ENCODE results near the gene DNAJC30. TPM values are rescaled to one million over a fixed set of nuclear protein-coding genes. Genes with fewer than 3 reads are reported as not detected.

DNAJC30 gene
- total RNA-seq, 1 experiment from 2014 or later: 6.8 TPM

GRCh38 chr7:73699370-73700068, 16.3 kb upstream of the DNAJC30 start (continued):
- TF ChIP-seq AFF4 (CRISPR knock-in tag; IDR thresholded peaks at IDR 0.05; ENCODE audit: borderline replicate concordance): no peak

DNA sequence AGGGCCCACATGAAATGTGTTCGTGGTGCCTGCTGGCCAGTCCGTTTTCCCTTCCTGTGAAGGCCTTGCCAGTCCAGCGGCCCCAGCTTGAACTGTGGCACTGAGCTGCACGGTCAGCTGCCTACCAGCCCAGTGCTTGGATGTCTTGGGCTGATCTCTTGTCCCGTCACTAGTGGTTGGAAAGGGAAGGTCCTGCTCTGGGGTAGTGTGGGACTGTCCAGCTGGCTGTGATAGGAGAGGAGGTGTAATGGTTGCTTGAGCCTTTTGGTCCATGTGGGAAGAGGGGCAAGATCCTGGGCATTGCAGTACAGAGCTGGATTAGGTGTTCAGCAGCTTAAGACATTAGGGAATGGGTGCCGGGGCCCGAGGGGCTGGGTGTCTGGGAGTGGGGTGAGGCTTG, 15.2 kb upstream of the DNAJC30 start:
- no peaks in the 10 kb centered on the region for H3K9me3 Mint-ChIP-seq
- POLR2A ChIA-PET: interaction anchor here (0.7 kb wide), 1 partner anchor 163 kb away, joined by 3 read pairs; no protein-coding TSS in a partner anchor
- CTCF ChIA-PET: interaction anchor here (8.0 kb wide), 1 partner anchor 92 kb away, joined by 61 read pairs; no protein-coding TSS in a partner anchor
- H3K4me1 Mint-ChIP-seq: peaks cover 10% of the 10 kb centered on the region
- no peaks in the 10 kb centered on the region for H3K27me3 Mint-ChIP-seq (ENCODE audit: low read depth)
- ATAC-seq: no peak
- DNase-seq (ENCODE audit: low spot score): no peak
- H3K4me3 Mint-ChIP-seq: no peak overlapping the region
- TF ChIP-seq ZNF416 (CRISPR knock-in tag; IDR thresholded peaks at IDR 0.05) (no peak), GRHL2 (CRISPR knock-in tag; IDR thresholded peaks at IDR 0.05; ENCODE audit: insufficient replicate concordance, severe bottlenecking) (no peak), SMAD4 (CRISPR knock-in tag; IDR thresholded peaks at IDR 0.05) (no peak), OVOL2 (CRISPR knock-in tag; IDR thresholded peaks at IDR 0.05; ENCODE audit: borderline replicate concordance) (no peak), NFE2L1 (CRISPR knock-in tag; IDR thresholded peaks at IDR 0.05) (no peak), FOXP4 (CRISPR knock-in tag; IDR thresholded peaks at IDR 0.05) (no peak), ZSCAN18 (CRISPR knock-in tag; IDR thresholded peaks at IDR 0.05) (no peak), JAZF1 (CRISPR knock-in tag; IDR thresholded peaks at IDR 0.05) (no peak), ZBTB21 (CRISPR knock-in tag; IDR thresholded peaks at IDR 0.05; ENCODE audit: borderline replicate concordance) (no peak), FOXK1 (CRISPR knock-in tag; IDR thresholded peaks at IDR 0.05) (no peak), ZNF396 (CRISPR knock-in tag; IDR thresholded peaks at IDR 0.05; ENCODE audit: borderline replicate concordance) (no peak), NFATC4 (CRISPR knock-in tag; IDR thresholded peaks at IDR 0.05) (no peak)
- TF ChIP-seq, protein P1, sequence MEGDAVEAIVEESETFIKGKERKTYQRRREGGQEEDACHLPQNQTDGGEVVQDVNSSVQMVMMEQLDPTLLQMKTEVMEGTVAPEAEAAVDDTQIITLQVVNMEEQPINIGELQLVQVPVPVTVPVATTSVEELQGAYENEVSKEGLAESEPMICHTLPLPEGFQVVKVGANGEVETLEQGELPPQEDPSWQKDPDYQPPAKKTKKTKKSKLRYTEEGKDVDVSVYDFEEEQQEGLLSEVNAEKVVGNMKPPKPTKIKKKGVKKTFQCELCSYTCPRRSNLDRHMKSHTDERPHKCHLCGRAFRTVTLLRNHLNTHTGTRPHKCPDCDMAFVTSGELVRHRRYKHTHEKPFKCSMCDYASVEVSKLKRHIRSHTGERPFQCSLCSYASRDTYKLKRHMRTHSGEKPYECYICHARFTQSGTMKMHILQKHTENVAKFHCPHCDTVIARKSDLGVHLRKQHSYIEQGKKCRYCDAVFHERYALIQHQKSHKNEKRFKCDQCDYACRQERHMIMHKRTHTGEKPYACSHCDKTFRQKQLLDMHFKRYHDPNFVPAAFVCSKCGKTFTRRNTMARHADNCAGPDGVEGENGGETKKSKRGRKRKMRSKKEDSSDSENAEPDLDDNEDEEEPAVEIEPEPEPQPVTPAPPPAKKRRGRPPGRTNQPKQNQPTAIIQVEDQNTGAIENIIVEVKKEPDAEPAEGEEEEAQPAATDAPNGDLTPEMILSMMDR (IDR thresholded peaks at IDR 0.05): no peak
- TF ChIP-seq, protein P2, sequence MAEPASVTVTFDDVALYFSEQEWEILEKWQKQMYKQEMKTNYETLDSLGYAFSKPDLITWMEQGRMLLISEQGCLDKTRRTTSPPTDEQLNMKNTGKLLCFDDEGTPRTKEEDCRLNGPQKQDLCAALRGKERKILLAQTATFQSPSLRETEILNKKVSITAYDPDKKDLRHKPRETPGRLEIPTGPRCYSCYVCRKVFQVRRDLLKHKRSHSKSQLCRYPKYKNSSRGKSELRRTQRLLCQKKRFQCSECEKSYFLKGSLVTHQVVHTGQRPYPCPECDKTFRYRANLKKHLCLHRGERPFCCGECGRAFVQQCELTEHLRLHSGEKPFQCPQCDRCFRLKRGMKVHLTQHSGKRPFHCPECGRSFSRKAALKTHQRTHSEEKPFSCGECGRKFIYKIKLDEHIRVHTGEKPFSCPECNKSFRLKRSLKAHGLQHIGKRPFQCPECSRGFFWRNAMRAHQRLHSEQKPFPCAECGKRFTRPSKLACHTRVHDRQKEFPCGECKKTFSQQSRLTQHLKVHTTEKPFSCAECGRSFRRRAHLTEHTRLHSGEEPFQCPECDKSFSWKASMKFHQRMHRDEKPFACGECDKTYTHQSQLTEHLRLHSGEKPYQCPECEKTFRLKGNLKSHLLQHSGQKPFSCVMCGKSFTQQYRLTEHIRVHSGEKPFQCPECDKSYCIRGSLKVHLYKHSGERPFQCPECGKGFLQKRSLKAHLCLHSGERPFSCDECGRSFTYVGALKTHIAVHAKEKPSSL (CRISPR knock-in tag; conservative IDR thresholded peaks at IDR 0.05): no peak
- TF ChIP-seq, protein P3, sequence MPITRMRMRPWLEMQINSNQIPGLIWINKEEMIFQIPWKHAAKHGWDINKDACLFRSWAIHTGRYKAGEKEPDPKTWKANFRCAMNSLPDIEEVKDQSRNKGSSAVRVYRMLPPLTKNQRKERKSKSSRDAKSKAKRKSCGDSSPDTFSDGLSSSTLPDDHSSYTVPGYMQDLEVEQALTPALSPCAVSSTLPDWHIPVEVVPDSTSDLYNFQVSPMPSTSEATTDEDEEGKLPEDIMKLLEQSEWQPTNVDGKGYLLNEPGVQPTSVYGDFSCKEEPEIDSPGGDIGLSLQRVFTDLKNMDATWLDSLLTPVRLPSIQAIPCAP (CRISPR knock-in tag; IDR thresholded peaks at IDR 0.05): no peak
- TF ChIP-seq, protein P4, sequence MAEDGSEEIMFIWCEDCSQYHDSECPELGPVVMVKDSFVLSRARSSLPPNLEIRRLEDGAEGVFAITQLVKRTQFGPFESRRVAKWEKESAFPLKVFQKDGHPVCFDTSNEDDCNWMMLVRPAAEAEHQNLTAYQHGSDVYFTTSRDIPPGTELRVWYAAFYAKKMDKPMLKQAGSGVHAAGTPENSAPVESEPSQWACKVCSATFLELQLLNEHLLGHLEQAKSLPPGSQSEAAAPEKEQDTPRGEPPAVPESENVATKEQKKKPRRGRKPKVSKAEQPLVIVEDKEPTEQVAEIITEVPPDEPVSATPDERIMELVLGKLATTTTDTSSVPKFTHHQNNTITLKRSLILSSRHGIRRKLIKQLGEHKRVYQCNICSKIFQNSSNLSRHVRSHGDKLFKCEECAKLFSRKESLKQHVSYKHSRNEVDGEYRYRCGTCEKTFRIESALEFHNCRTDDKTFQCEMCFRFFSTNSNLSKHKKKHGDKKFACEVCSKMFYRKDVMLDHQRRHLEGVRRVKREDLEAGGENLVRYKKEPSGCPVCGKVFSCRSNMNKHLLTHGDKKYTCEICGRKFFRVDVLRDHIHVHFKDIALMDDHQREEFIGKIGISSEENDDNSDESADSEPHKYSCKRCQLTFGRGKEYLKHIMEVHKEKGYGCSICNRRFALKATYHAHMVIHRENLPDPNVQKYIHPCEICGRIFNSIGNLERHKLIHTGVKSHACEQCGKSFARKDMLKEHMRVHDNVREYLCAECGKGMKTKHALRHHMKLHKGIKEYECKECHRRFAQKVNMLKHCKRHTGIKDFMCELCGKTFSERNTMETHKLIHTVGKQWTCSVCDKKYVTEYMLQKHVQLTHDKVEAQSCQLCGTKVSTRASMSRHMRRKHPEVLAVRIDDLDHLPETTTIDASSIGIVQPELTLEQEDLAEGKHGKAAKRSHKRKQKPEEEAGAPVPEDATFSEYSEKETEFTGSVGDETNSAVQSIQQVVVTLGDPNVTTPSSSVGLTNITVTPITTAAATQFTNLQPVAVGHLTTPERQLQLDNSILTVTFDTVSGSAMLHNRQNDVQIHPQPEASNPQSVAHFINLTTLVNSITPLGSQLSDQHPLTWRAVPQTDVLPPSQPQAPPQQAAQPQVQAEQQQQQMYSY (CRISPR knock-in tag; IDR thresholded peaks at IDR 0.05): no peak
- TF ChIP-seq, protein P5, sequence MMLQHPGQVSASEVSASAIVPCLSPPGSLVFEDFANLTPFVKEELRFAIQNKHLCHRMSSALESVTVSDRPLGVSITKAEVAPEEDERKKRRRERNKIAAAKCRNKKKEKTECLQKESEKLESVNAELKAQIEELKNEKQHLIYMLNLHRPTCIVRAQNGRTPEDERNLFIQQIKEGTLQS (CRISPR knock-in tag; conservative IDR thresholded peaks at IDR 0.05): no peak
- H3K36me3 Mint-ChIP-seq: peaks cover 44% of the 10 kb centered on the region
- H3K27ac Mint-ChIP-seq: peak overlapping the region; percentile 58; the same call in 1 of the 2 replicates
